IPS DF 19.7 (cell line): ENCODE results near the gene NPSR1.
"Not testable (repeated sequence)": the region's sequence is repeated elsewhere in the genome, so short reads cannot be mapped to it uniquely, and the experiment has no call there.

ENCODE experiments used
- DNase-seq: peaks from one replicate; pipeline ENCODE4 v3.0.0-alpha.2; 2013; ENCODE audit warnings: low read depth, low spot score

The NPSR1 gene

GRCh38 chr7:34757570-34758110 is 99.6 kb downstream of the NPSR1 start:
- no peak for DNase-seq

- DNase-seq: no peak
Measured at GRCh38 chr7:34758111-34758601, 100.1 kb downstream of the NPSR1 start.

- peak; percentile 38 for DNase-seq
Measured at GRCh38 chr7:34759477-34760125, 101.6 kb downstream of the NPSR1 start.

GRCh38 chr7:34760271-34760670 is 102.3 kb downstream of the NPSR1 start:
- DNase-seq: no peak

DNA sequence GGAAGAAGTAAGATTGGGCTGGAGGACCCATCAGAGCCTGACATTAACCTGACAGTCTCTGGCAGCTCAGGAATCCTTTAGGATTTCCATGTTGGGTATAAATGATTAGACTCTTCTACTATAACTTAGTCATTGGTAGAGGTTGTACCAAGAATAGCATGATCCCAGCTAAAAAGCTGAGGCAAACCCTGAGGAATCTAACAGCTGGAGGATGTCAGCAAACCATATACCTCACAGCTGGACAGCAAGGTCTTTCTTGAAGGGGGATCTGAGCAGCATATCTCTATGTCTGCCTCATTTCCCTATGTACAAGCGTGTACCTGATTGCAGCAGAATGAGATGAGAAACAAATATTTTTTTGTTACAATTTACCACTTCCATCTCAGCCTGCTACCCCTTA is 103.2 kb downstream of the NPSR1 start:
- no peak for DNase-seq

DNA sequence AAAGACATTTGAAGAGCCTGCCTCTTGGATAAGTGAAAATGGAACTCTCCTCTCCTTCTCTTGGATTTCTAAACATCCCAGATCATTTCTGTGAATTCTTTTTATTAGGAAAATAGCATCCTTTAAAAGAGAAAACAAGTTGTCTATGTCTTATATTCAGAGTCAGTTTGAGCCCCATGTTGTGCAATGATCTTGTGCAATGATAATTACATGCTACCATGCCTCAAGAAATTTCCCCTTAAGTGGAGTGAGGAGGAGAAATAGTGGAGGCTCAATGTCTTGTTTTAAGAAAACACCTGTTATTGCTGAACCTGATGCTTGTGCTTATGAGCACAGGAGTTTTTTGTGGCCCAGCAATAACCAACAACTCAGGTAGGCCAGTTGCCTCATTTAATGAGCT is 103.6 kb downstream of the NPSR1 start:
- DNase-seq: no peak

GRCh38 chr7:34762764-34763163 is 104.7 kb downstream of the NPSR1 start:
- DNase-seq: no peak

GRCh38 chr7:34772296-34772938 is 114.4 kb downstream of the NPSR1 start:
- no peak for DNase-seq

DNA sequence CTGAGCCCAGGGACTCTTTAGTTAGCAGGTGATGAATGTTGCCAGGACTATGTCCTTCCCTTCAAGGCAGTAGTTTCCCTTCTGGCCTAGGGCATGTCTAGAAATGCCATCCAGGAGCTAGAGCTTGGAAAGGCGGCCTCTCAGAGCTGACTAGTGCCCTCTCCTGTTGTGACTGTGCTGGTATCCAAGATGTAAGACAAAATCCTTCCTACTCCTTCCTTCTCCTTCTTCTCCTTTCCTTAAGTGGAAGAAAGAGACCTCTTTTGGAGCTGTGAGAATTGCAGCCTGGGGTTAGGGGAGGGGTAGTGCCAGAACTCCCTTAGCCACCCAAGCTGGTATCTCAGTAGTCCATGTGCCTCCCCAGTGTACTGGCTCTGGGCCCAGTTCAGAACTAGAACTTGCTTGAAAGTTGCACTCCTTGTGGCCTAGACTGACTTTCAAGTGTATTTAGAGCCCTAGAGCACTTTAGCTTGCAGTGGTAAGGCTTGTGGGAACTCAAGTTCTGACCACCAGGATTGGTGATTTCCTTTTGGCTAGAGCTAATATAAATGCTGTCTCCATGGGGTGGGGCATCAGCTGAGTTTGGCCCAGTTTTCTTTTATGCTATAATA is 118.8 kb downstream of the NPSR1 start:
- DNase-seq: peak; percentile 9

DNA sequence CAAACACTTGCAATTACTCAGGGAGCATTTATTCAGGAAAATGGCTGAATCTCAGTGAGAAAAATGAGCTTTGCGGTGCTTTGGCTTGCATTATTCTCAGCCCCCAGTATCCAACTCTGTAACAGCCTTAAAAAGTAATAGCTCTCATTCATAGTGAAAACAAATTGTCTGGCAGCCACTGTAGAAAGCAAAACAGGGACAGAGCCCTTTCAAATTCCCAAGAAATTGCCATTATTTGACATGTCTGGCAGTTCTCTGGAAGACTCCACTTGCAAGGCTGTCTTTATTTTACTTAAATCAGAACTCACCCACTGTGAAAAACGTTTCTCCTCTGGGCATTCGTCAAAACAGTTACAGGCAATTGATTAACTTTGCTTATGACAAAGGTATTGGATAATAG is 122.5 kb downstream of the NPSR1 start:
- no peak for DNase-seq

DNA sequence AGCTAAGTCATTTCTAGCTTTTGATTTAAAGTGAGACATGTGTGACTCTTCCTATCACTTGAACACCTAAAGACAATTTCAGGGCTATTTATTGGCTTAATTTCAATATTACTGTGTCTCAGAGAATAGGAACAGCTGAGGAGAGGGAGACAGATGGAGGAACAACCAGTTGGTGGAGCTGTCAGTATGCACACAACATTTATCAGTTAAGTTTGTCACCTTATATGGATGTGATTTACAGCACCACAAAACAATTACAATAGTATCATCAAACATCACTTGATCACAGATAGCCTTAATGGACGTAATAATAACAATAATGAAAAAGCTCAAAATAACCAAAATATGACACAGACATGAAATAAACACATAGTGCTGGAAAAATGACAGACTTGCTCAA is 129.6 kb downstream of the NPSR1 start:
- no peak for DNase-seq

DNA sequence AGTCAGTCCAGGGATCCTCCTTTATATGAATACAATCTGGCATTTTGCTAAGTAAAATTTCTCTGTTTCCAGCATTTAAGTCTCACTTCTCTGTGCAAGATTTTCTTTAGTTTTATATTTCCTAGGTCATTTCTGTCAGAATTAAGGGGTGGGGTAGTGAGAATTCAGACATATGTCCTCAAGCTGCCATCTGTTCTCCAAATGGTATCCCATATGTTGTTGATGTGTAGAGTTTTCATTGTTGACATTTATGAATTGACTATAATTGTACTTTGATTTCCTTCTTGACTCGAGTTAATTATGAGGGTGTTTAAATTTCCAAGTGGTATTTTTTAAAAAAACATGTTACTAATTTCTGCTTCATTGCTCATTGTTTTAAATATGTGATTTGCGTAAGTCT is 148.8 kb downstream of the NPSR1 start:
- no peak for DNase-seq

DNA sequence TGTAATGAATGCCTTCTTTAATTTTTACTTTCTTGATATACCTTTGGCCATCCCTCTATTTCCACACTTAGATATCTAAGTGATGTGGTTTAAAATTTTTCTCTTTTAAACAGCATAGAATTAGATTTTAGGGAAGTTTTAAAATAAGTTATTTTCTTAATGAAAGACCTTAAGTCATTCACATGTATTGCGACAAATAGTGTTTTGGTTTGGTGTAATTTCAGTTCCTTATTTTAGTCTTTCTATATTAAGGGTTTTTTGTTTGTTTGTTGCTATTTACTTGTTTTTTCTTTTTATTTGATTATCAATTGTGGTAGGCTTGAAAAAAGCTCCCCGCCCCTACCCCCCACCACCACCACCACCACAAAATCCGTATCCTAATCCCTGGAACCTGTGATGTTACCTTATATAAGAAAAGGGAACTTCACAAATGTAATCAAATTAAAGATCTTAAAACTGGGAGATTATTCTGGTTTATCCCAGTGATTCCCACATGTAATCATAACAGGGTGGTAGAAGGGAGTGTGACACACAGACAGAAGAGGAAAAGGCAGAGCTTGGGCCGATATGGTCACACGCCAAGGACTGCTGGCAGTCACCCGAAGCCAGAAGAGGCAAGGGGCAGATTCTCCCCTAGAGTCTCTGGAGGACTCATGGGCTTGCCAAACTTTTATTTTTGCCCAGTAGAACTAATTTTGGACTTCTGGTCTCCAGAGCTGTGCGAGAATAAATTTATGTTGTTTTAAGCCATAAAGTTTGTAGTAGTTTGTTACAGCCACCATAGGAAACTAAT is 149.7 kb downstream of the NPSR1 start:
- no peak for DNase-seq

DNA sequence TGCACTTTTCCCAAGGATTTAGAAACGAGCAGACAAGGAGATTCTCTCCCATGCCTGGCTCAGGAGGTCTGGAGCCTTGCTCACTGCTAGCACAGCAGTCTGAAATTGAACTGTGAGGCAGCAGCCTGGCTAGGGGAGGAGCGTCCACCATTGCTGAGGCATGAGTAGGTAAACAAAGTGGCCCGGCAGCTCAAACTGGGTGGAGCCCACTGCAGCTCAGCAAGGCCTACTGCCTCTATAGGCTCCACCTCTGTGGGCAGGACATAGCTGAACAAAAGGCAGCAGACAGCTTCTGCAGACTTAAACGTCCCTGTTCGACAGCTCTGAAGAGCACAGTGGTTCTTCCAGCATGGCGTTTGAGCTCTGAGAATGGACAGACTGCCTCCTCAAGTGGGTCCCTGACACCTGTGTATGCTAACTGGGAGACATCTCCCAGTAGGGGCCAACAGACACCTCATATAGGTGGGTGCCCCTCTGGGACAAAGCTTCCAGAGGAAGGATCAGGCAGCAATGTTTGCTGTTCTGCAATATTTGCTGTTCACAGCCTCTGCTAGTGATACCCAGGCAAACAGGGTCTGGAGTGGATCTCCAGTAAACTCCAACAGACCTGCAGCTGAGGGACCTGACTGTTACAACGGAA is 156.3 kb downstream of the NPSR1 start:
- DNase-seq: not testable (repeated sequence)

DNA sequence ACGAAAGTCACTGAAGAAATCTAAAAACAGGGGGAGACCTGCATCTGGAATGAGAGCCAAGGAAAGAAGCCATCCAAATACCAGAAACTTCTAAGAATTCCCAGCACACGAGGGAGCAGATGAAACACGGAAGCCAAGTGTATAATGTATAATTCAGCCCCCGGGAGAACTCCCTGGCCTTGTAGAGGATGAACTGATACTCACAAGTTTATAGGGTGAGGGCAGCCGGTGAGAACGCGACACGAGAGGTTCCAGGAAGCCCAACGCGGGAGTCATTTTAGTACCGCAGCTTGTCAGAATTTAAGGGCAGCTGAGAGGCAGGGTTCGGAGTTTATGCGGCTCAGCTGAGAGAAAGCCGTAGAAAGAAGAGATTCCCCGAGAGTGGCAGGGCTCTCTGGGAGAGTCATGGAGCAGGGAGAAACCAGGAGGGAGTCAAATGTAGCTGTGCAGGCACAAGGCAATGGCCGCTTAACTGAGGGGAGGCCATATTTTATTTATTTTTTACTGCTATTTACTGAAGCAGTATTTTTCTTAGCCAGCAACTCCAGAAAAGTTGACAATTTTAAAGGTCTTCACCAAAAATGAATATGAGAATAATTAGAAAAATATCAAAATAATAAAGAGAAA is 164.0 kb downstream of the NPSR1 start:
- DNase-seq: no peak

DNA sequence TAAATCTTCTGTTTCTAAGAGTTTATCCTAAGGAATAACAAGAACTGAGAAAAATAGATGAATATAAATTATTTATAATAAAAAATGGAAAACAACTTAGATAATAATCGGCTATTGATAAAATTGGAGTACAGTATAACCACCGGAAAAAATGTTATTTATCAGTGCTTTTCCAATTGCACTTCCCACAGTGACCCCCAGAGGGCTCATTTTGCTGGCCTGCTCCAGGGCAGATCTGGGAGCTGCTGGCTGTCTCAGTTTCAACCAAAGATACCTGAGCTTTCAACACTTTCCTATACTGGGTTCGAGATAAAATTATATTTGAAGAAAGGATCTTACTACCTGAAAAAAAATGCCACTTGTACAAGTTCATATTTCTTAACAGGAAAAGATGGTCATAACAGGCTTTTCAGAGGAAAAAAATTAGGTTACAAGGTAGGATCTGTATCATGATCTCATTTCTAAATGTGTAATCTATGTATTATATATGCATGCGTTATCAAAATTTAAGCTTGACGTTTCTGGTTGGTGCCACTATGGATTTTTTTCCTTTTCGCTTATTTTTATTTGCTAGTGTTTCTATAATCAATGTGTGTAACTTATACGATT is 165.7 kb downstream of the NPSR1 start:
- DNase-seq: no peak

GRCh38 chr7:34825221-34825620 is 167.2 kb downstream of the NPSR1 start:
- no peak for DNase-seq

- DNase-seq: no peak
Measured at GRCh38 chr7:34830390-34830789, 172.4 kb downstream of the NPSR1 start.

GRCh38 chr7:34831436-34831835 is 173.4 kb downstream of the NPSR1 start:
- no peak for DNase-seq

GRCh38 chr7:34832020-34832419 is 174.0 kb downstream of the NPSR1 start:
- DNase-seq: no peak
